SK-N-SH (cell line): ENCODE measurements around the gene LILRA2. TPM values are rescaled to one million over a fixed set of nuclear protein-coding genes. Genes with fewer than 3 reads are reported as not detected.

Experiments used
- CTCF ChIA-PET: fragments of 300-600, 350-600 bp; formaldehyde crosslinking; extraction: SDS; loops from one replicate; lab custom pipeline; 2021; lab: Yijun Ruan, JAX
- POLR2A ChIA-PET: fragments of 350-600 bp; sonication (Branson Sonifier 250); formaldehyde crosslinking; extraction: SDS; loops from one replicate; lab custom pipeline; 2020; ENCODE audit warnings: antibody characterized with exemption, inconsistent platforms; lab: Yijun Ruan, JAX
- DNase-seq: peaks from one replicate; pipeline ENCODE4 v3.0.0; 2012
- H2AFZ ChIP-seq: fragments of 200-600 bp; sonication (generic); 2 replicates; pipeline ENCODE4 v1.8.1; 2016; ENCODE audit warnings: antibody characterized with exemption, mild to moderate bottlenecking, low read depth
- H3F3A ChIP-seq: fragments of 200-600 bp; sonication (generic); replicated peaks from 2 replicates; pipeline ENCODE3; 2016; ENCODE audit warnings: antibody characterized with exemption, mild to moderate bottlenecking; ENCODE audit not compliant: insufficient read depth
- H3K27ac ChIP-seq, 2 experiments: fragments of 200-500 bp in 1 of 2; fragments of 200-600 bp in 1 of 2; sonication (Bioruptor generic) in 1 of 2; sonication (generic), shearing (Covaris generic) in 1 of 2; 2 replicates each; pipeline versions ENCODE4 v1.5.1 to v1.6.1; 2014 to 2016; ENCODE audit warnings: low read depth in 2 of 2, inconsistent platforms in 1 of 2, low read length in 1 of 2, mild to moderate bottlenecking in 1 of 2, mixed read lengths in 1 of 2
- H3K27me3 ChIP-seq: fragments of 200-600 bp; sonication (generic), shearing (Covaris generic); 2 replicates; pipeline ENCODE4 v1.6.1; 2016; ENCODE audit warnings: mixed run types; ENCODE audit not compliant: insufficient read depth
- H3K36me3 ChIP-seq, 2 experiments: fragments of 200-500 bp in 1 of 2; fragments of 200-600 bp in 1 of 2; sonication (Bioruptor generic) in 1 of 2; sonication (generic) in 1 of 2; replicated peaks in 1 of 2; 2 replicates each; pipeline versions ENCODE3 to v1.5.1; 2014 to 2016; ENCODE audit warnings: low read length in 1 of 2, mild to moderate bottlenecking in 1 of 2; ENCODE audit not compliant: insufficient read depth in 2 of 2, control insufficient read depth in 1 of 2
- H3K4me1 ChIP-seq, 2 experiments: fragments of 200-500 bp in 1 of 2; fragments of 200-600 bp in 1 of 2; sonication (Bioruptor generic) in 1 of 2; sonication (generic), shearing (Covaris generic) in 1 of 2; 2 replicates each; pipeline versions ENCODE4 v1.5.1 to v1.6.1; 2014 to 2016; ENCODE audit warnings: low read depth in 1 of 2, low read length in 1 of 2, mixed run types in 1 of 2; ENCODE audit not compliant: insufficient read depth in 2 of 2, control insufficient read depth in 1 of 2
- H3K4me2 ChIP-seq: fragments of 200-600 bp; sonication (generic), shearing (Covaris generic); 2 replicates; pipeline ENCODE4 v1.6.1; 2017; ENCODE audit warnings: mixed run types
- H3K4me3 ChIP-seq, 2 experiments: fragments of 200-500 bp in 1 of 2; fragments of 200-600 bp in 1 of 2; sonication (Bioruptor generic) in 1 of 2; sonication (generic), shearing (Covaris generic) in 1 of 2; 2 replicates each; pipeline versions ENCODE4 v1.5.1 to v1.8.1; 2014 to 2016; ENCODE audit warnings: low read depth in 2 of 2, inconsistent platforms in 1 of 2, low read length in 1 of 2, mild to moderate bottlenecking in 1 of 2, mixed read lengths in 1 of 2, moderate library complexity in 1 of 2
- H3K79me2 ChIP-seq: fragments of 200-600 bp; sonication (generic); 2 replicates; pipeline ENCODE4 v1.8.1; 2017; ENCODE audit warnings: mild to moderate bottlenecking; ENCODE audit not compliant: insufficient read depth
- H3K9ac ChIP-seq: fragments of 200-600 bp; sonication (generic); 2 replicates; pipeline ENCODE4 v1.6.1; 2017; ENCODE audit warnings: mixed run types
- H3K9me2 ChIP-seq: fragments of 200-600 bp; sonication (generic); 2 replicates; pipeline ENCODE4 v1.6.1; 2017; ENCODE audit warnings: mixed run types
- H3K9me3 ChIP-seq: fragments of 200-600 bp; sonication (generic); 2 replicates; pipeline ENCODE4 v1.6.1; 2017; ENCODE audit warnings: mixed run types, mild to moderate bottlenecking, moderate library complexity
- H4K20me1 ChIP-seq: fragments of 200-600 bp; sonication (generic); 2 replicates; pipeline ENCODE4 v1.6.1; 2017; ENCODE audit warnings: mild to moderate bottlenecking, mixed run types; ENCODE audit not compliant: insufficient read depth
- ELF1 ChIP-seq: IDR thresholded peaks from 2 replicates; pipeline ENCODE4 v1.4.0; 2012
- EP300 ChIP-seq, 2 experiments: IDR thresholded peaks; 2 replicates each; pipeline versions ENCODE4 v1.4.0 to v1.6.1; 2012; ENCODE audit warnings: borderline replicate concordance in 1 of 2, low read depth in 1 of 2, low read length in 1 of 2
- EZH2phosphoT487 ChIP-seq: fragments of 200-600 bp; sonication (generic); IDR thresholded peaks from 2 replicates; pipeline ENCODE4 v1.6.1; 2017; ENCODE audit warnings: low read depth, mixed run types, mild to moderate bottlenecking, antibody characterized with exemption, moderate library complexity, borderline replicate concordance
- GABPA ChIP-seq: IDR thresholded peaks from 2 replicates; pipeline ENCODE4 v1.4.0; 2012; ENCODE audit warnings: low read depth, mild to moderate bottlenecking
- JUND ChIP-seq: IDR thresholded peaks from 2 replicates; pipeline ENCODE4 v1.4.0; 2012
- MXI1 ChIP-seq: IDR thresholded peaks from 2 replicates; pipeline ENCODE4 v1.6.1; 2012; ENCODE audit warnings: mild to moderate bottlenecking, low read depth, low read length, improper control_type of control experiment
- POLR2AphosphoS5 ChIP-seq: IDR thresholded peaks from 2 replicates; pipeline ENCODE4 v1.6.1; 2012; ENCODE audit warnings: low read depth, low read length
- RAD21 ChIP-seq: IDR thresholded peaks from 2 replicates; pipeline ENCODE4 v1.6.1; 2012; ENCODE audit warnings: mild to moderate bottlenecking, low read length
- RFX5 ChIP-seq: IDR thresholded peaks from 2 replicates; pipeline ENCODE4 v1.6.1; 2012; ENCODE audit warnings: mild to moderate bottlenecking, improper control_type of control experiment, low read length
- RXRA ChIP-seq: IDR thresholded peaks from 2 replicates; pipeline ENCODE4 v1.4.0; 2012; ENCODE audit warnings: low read depth, mild to moderate bottlenecking, borderline replicate concordance
- SIN3A ChIP-seq: IDR thresholded peaks from 2 replicates; pipeline ENCODE4 v1.6.1; 2012; ENCODE audit warnings: low read depth, mild to moderate bottlenecking, low read length, moderate library complexity, borderline replicate concordance
- SMC3 ChIP-seq: IDR thresholded peaks from 2 replicates; pipeline ENCODE4 v1.6.1; 2012; ENCODE audit warnings: low read depth, low read length, improper control_type of control experiment
- TCF12 ChIP-seq: IDR thresholded peaks from 2 replicates; pipeline ENCODE4 v1.4.0; 2012
- TEAD4 ChIP-seq: IDR thresholded peaks from 2 replicates; pipeline ENCODE4 v1.4.0; 2012; ENCODE audit warnings: mild to moderate bottlenecking, borderline replicate concordance; ENCODE audit not compliant: insufficient read depth
- YY1 ChIP-seq: IDR thresholded peaks from 2 replicates; pipeline ENCODE4 v1.4.0; 2012; ENCODE audit warnings: low read depth, mild to moderate bottlenecking
- WGBS: methylation state at CpG from one replicate; pipeline ENCODE4 v1.1.6; 2017; ENCODE audit warnings: low lambda C conversion rate; 5-methylcytosine and 5-hydroxymethylcytosine counted together
- polyA plus RNA-seq, 3 experiments: library from polyadenylated mRNA; depleted of rRNA; stranded (reverse); fragments of >200 nt; gene quantifications; 2 replicates each; pipeline ENCODE4 v1.2.3, GENCODE V29; 2012
- TF ChIP-seq, protein P1 (sequence below): IDR thresholded peaks from 2 replicates; pipeline ENCODE4 v1.4.0; 2012; ENCODE audit warnings: low read depth, borderline replicate concordance
- TF ChIP-seq, protein P2 (sequence below): IDR thresholded peaks from 2 replicates; pipeline ENCODE4; 2012
- TF ChIP-seq, protein P3 (sequence below): fragments of 200-600 bp; sonication (generic); IDR thresholded peaks from 2 replicates; pipeline ENCODE4 v1.6.1; 2017; ENCODE audit warnings: antibody characterized with exemption, mild to moderate bottlenecking, moderate library complexity
- TF ChIP-seq, protein P4 (sequence below): fragments of 150-350 bp; IDR thresholded peaks from 2 replicates; pipeline ENCODE4 v1.6.1; 2017; ENCODE audit warnings: antibody characterized with exemption, low read length, low read depth, borderline replicate concordance

Gene LILRA2
- polyA plus RNA-seq, 1 of the 3 experiments (the other 2 are of a cell fraction): not detected

DNA sequence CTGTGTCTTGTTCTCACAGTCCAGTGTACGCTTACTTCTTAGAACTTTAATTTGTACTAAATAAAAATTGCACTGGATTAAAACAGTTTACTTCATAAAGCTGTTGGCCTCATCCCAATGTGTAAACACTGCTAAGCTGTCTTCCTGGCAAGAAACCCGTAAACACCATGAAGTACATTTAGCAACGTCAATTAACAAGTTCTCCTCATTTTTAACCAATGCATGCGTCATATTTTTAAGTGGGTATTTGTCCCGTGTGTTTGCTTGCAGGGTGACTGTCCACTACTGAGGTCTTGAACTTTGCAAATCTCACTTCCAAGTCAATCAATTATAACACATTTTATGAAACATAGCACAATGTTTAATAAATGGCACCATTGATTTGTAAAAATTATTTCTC is 42.7 kb upstream of the LILRA2 start:
- H3K27ac ChIP-seq: no peak overlapping the region
- no peaks in the 10 kb centered on the region for H3K4me1 ChIP-seq
- H3K4me2 ChIP-seq: no peak overlapping the region
- no peaks in the 10 kb centered on the region for H3K9me3 ChIP-seq
- no peaks in the 10 kb centered on the region for H3K9me2 ChIP-seq
- H3K27me3 ChIP-seq: peaks cover 58% of the 10 kb centered on the region
- H4K20me1 ChIP-seq: no peaks in the 10 kb centered on the region
- no peak for DNase-seq
- TF ChIP-seq POLR2AphosphoS5: no peak
- TF ChIP-seq GABPA: no peak
- TF ChIP-seq TCF12: no peak
- TF ChIP-seq, protein P1, sequence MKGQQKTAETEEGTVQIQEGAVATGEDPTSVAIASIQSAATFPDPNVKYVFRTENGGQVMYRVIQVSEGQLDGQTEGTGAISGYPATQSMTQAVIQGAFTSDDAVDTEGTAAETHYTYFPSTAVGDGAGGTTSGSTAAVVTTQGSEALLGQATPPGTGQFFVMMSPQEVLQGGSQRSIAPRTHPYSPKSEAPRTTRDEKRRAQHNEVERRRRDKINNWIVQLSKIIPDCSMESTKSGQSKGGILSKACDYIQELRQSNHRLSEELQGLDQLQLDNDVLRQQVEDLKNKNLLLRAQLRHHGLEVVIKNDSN: no peak
- no peak for TF ChIP-seq TEAD4
- TF ChIP-seq, all 33 proteins: peak for 0
- ChIA-PET CTCF (no interaction called here), POLR2A (no interaction called here)
- no peak overlapping the region for H3K9ac ChIP-seq
- WGBS: 1% methylated on average over 5 of the region's 5 CpGs
- H3F3A ChIP-seq: no peaks in the 10 kb centered on the region
- H3K4me3 ChIP-seq: no peak overlapping the region
- no peaks in the 10 kb centered on the region for H3K79me2 ChIP-seq
- H3K36me3 ChIP-seq: no peaks in the 10 kb centered on the region
- H2AFZ ChIP-seq: no peak overlapping the region

DNA sequence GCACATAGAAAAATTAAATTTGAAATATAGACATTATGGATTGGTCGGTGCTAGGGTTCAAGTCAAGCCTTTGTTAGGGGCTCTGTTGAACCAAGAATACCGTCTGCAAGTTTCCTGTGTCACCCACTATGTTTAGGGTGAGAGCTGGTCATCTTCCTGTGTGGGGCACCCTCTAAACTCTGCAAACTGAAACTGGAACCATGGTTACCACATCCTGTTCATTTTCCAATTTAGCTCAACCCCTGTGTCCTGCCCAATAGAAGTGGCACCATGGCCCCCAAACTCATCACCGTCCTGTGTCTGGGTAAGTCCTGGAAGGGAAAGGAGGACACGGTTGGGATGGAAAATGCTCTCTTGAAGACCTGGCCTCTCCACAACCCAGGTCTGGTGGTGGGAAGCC is 41.1 kb upstream of the LILRA2 start:
- Histone ChIP-seq H3K27ac (no peak overlapping the region), H3K79me2 (no peaks in the 10 kb centered on the region), H3K27me3 (peaks cover 69% of the 10 kb centered on the region), H3F3A (no peaks in the 10 kb centered on the region), H3K9me3 (no peaks in the 10 kb centered on the region), H3K4me3 (no peak overlapping the region), H2AFZ (no peak overlapping the region), H3K36me3 (no peaks in the 10 kb centered on the region), H3K4me1 (no peaks in the 10 kb centered on the region), H3K4me2 (no peak overlapping the region), H4K20me1 (no peaks in the 10 kb centered on the region), H3K9ac (no peak overlapping the region), H3K9me2 (no peaks in the 10 kb centered on the region)
- no peak for DNase-seq
- TF ChIP-seq EZH2phosphoT487: no peak
- no peak for TF ChIP-seq SMC3
- TF ChIP-seq RAD21: no peak
- TF ChIP-seq, protein P2, sequence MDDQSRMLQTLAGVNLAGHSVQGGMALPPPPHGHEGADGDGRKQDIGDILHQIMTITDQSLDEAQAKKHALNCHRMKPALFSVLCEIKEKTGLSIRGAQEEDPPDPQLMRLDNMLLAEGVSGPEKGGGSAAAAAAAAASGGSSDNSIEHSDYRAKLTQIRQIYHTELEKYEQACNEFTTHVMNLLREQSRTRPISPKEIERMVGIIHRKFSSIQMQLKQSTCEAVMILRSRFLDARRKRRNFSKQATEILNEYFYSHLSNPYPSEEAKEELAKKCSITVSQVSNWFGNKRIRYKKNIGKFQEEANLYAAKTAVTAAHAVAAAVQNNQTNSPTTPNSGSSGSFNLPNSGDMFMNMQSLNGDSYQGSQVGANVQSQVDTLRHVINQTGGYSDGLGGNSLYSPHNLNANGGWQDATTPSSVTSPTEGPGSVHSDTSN: no peak
- TF ChIP-seq, protein P1: no peak
- TF ChIP-seq YY1: no peak
- no peak for TF ChIP-seq TCF12
- TF ChIP-seq, protein P3, sequence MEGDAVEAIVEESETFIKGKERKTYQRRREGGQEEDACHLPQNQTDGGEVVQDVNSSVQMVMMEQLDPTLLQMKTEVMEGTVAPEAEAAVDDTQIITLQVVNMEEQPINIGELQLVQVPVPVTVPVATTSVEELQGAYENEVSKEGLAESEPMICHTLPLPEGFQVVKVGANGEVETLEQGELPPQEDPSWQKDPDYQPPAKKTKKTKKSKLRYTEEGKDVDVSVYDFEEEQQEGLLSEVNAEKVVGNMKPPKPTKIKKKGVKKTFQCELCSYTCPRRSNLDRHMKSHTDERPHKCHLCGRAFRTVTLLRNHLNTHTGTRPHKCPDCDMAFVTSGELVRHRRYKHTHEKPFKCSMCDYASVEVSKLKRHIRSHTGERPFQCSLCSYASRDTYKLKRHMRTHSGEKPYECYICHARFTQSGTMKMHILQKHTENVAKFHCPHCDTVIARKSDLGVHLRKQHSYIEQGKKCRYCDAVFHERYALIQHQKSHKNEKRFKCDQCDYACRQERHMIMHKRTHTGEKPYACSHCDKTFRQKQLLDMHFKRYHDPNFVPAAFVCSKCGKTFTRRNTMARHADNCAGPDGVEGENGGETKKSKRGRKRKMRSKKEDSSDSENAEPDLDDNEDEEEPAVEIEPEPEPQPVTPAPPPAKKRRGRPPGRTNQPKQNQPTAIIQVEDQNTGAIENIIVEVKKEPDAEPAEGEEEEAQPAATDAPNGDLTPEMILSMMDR: no peak
- TF ChIP-seq ELF1: no peak
- TF ChIP-seq RXRA: no peak
- TF ChIP-seq EP300 (IDR thresholded peaks at IDR 0.05; ENCODE audit: borderline replicate concordance in 1 of 2, low read depth in 1 of 2, low read length in 1 of 2): no peak
- TF ChIP-seq TEAD4: no peak
- TF ChIP-seq GABPA: no peak
- TF ChIP-seq RFX5: no peak
- TF ChIP-seq JUND: no peak
- TF ChIP-seq SIN3A: no peak
- TF ChIP-seq, protein P4, sequence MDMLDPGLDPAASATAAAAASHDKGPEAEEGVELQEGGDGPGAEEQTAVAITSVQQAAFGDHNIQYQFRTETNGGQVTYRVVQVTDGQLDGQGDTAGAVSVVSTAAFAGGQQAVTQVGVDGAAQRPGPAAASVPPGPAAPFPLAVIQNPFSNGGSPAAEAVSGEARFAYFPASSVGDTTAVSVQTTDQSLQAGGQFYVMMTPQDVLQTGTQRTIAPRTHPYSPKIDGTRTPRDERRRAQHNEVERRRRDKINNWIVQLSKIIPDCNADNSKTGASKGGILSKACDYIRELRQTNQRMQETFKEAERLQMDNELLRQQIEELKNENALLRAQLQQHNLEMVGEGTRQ: no peak
- no peak for TF ChIP-seq MXI1
- ChIA-PET POLR2A (interaction anchor here (0.6 kb wide), 1 partner anchor 1430 kb away, joined by 3 read pairs; no protein-coding TSS in a partner anchor), CTCF (no interaction called here)
- WGBS: 10% methylated on average over 4 of the region's 4 CpGs
